GM18907 (cell line): Measurements from ENCODE around the gene EFEMP1.
A peak's percentile ranks its signal among the peaks of the same experiment; 100 is the strongest.

Source experiments
- ATAC-seq: cut with Tn5 transposase; IDR thresholded peaks from one replicate; pipeline ENCODE4 v1.9.1; 2021; ENCODE audit warnings: mild to moderate bottlenecking, moderate library complexity; ENCODE audit not compliant: unreplicated experiment

The EFEMP1 gene

GRCh38 chr2:55923091-55923981 lies at the start of gene EFEMP1:
Gene EFEMP1, minus strand, starts transcription at chr2:55923782. Its CDS starts 1,342 bp downstream, at chr2:55922440.
- ATAC-seq = peak; percentile 80

DNA sequence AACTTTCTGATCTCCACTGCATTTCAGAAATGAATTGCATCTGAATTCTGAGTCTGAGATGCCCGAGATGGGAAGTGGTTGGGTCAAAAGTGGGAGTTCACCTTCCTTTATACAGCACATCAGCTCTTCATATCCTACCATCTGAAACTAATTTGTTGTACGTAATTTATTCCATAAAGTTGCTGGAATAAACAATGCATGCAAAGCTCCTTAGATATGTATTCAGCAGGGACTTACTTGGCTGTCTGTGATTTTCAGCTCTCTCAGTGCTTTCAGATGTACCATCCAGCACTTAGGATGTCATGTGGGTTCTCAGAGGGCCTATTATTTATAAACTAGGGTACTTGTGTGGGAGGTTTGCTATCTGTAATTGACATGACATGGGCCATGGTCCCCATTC lies 46.9 kb upstream of the EFEMP1 start:
- ATAC-seq = no peak

DNA sequence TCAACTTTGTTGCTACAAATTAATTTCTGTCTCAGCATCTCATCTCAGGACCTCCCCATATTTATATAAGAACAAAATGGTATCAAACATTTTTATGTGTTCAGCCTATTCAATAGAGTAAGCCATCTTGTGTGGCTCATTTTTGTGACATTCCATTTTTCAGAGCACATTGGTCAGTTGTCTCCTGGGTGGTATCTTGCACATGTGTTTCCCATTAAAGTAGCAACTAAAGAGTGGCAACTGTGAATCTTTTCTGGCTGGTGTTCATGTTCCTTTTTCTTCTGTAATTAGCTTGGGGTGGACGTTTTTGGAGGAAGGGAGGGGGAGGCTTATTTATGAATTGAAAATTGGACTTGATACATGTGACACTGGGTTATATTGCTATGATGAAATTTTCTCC lies 45.4 kb upstream of the EFEMP1 start:
- ATAC-seq = no peak

DNA sequence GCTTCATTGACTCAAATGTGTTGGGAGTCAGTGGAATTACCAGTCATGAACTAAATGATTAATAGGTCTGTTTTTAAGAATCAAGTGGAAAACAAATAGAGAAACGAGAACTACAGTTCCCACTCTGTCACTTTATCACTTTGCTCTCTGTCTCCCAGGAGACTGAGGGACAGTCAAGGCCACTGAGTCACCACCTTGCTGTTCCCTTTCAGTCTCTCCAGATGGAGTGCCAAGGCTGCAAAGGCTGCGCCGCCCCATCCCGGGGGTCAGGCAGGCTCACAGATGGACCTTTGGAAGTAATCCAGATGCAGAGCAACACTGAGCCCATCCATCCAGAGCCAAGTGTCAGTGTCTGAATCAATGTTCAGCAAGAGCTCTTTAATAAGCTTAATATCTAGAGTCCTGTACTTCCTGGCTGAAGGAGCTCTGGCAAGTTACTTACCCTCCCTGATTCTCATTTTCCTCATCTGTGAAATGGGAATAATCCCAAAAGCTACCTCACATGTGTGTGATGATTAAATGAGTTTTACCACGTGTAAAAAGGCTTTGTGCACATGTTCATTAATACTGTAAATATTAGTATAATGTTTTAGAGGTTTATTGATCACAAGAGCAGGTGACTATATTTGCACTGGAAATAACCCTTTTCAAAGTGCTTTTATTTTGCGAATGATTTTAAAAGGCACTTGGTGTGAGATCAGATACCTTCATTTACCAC lies 43.0 kb upstream of the EFEMP1 start:
- ATAC-seq = no peak

GRCh38 chr2:55965966-55966365 lies 42.4 kb upstream of the EFEMP1 start:
- no peak for ATAC-seq

- ATAC-seq = no peak
Measured at GRCh38 chr2:55965276-55965675, 41.7 kb upstream of the EFEMP1 start.

GRCh38 chr2:55962915-55963314 lies 39.3 kb upstream of the EFEMP1 start:
- no peak for ATAC-seq

- ATAC-seq = no peak
Measured at GRCh38 chr2:55961318-55961911, 37.8 kb upstream of the EFEMP1 start.

- no peak for ATAC-seq
Measured at GRCh38 chr2:55958756-55959155, 35.2 kb upstream of the EFEMP1 start.

- ATAC-seq = no peak
Measured at GRCh38 chr2:55957142-55957541, 33.6 kb upstream of the EFEMP1 start.

DNA sequence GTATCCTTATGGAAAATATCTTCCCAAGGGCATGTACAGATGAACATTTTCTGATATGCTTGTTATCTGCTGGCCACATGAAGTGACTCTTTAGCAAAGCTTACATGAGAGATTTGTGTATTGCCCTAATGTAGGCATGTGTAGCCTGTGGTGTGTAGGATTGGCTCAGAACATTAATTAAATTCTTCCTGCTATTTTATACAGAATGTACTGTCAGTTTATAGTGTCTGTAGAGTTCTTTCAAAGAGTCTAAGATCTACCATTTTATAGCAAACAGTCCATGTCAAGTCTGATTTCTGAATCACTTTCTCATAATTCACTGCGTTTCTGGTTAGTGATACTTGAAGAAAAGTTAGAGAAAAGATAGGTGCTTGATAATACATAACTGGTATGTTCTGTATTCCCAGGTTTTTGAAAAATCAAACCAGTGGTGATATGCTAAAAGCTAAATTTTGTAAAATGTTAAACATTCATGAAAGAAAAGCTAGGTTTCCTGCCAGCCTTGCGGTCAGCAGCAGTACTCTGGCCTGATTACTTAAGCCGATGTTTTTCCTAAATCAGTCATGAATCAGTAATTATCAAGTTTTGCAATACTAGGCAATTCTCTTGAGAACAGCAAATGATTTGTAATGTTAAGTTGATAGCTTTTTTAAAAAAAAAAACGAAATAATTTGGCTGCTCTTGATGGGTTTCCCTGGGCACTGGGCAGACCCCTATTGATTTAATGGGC lies 30.9 kb upstream of the EFEMP1 start:
- ATAC-seq = no peak

GRCh38 chr2:55952415-55952814 lies 28.8 kb upstream of the EFEMP1 start:
- ATAC-seq = no peak

DNA sequence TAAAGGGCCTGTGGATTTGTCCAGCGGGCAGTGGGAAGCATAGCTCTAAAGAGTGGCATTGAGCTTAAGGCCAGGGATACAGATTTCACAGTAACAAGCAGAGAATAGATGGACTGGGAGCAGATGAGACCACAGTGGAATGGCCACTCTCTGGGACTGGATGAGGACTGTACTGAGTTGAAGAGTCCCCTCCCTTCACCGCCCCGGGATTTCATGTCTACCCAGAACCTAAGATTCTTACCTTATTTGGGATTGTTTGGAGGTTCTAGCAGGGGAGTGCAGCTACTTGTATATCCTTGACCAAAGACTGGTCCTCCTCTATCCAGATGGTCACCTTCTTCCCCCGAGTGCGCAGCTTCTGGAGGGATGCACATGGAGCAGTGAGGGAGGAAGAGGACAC lies 28.0 kb upstream of the EFEMP1 start:
- no peak for ATAC-seq

DNA sequence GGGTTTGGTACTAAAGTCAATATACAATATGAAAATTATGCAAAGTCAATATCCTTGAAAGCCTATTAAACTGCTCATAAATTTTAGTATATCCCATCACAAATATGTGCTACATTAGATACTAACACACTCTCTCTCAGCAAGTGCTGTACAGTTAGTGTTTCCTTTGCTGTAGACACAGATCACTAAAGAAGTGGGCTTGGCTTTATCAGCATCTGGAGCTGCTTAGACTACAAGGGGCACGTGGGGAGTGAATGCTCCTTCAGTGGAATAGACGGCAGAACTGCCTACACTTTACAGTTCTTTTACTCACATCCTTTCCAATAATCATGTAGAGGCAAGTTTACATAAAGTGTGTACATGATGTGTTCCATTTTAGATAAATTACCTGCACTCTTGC lies 26.0 kb upstream of the EFEMP1 start:
- ATAC-seq = no peak

GRCh38 chr2:55949211-55949610 lies 25.6 kb upstream of the EFEMP1 start:
- ATAC-seq = no peak

DNA sequence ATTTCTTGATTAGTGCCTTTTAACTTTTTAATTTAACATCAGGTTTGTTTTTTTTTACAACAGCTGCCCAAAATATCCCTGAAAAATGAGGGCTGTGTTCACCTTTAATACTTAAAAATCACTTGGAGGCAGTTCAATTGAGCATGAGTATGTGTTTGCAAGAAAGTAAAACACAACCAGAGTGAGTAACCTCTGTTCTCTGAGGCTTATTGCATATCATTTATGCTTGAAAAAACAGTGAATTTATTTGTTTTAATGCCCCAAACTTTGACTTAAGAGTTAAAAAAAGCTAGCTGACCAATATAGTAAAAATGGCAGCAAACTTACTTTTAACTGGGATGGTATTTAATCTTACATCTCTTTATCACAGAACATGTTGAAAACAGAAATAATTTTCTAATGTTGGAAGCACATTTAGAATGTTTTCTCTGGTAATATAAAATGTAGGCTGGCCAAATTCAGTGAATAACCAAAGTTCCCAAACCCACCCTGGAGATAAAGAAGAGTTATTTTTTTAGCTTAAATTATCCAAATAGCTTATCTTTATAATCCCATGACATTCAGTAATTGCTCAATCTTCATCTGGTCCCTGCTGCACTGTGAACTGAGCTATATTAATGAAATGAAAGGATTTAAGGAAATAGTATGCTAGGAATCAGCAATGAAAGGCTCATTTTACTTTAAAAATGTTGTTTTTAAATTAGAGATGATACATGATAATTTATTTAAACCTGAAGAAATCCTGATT lies 24.8 kb upstream of the EFEMP1 start:
- no peak for ATAC-seq

- no peak for ATAC-seq
Measured at GRCh38 chr2:55947752-55948151, 24.2 kb upstream of the EFEMP1 start.

DNA sequence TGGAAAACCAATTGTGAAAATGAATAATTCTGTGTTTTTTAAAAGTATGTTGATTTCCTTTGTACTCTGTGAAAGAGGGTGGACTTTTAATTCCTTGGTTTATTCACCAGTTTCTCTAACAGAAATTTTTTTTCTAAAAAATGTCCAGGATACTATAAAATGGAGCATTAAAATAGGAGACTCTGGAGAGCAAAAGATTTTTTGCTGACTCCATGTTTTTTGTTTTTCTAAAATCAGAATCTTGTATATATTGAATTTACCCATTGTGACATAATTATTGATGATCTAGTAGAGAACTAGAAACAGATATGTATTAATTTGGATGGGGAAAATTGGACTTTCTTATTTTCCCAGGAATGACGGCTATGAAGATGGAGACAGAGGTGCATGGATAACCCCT lies 23.2 kb upstream of the EFEMP1 start:
- ATAC-seq = no peak

- ATAC-seq = no peak
Measured at GRCh38 chr2:55943466-55943865, 19.9 kb upstream of the EFEMP1 start.

- ATAC-seq = no peak
Measured at GRCh38 chr2:55936351-55936750, 12.8 kb upstream of the EFEMP1 start.
